K562 (cell line): ENCODE measurements around the gene MACROD2. TPM values are rescaled to one million over a fixed set of nuclear protein-coding genes. Genes with fewer than 3 reads are reported as not detected.

Experiments
- ATAC-seq: fragments of 200-7000 bp; cut with Tn5 transposase; 3 replicates; pipeline ENCODE4 v1.9.1; 2020; ENCODE audit warnings: moderate library complexity
- BruUV-seq: library from RNA; stranded (reverse); fragments of 400-500 nt; replicated peaks from 2 replicates; lab custom pipeline; 2021; lab: Mats Ljungman, UMichigan
- CTCF ChIA-PET: fragments of 300-600 bp; formaldehyde crosslinking; extraction: SDS; loops from one replicate; lab custom pipeline; 2021; ENCODE audit warnings: low intra/inter-chr PET ratio; lab: Yijun Ruan, JAX
- POLR2A ChIA-PET: fragments of 300-600, 350-650 bp; sonication (Branson Sonifier 250); formaldehyde crosslinking; extraction: SDS; loops from one replicate; lab custom pipeline; 2021; ENCODE audit warnings: antibody characterized with exemption, inconsistent platforms; lab: Yijun Ruan, JAX
- DNase-seq, 4 experiments: peaks; one replicate each; pipeline versions ENCODE4 v3.0.0 to v3.0.0-alpha.2; 2011 to 2018; ENCODE audit warnings: low spot score in 3 of 4, mixed read lengths in 3 of 4; ENCODE audit errors: extremely low read depth in 1 of 4
- FAIRE-seq: peaks from 2 replicates; lab custom pipeline; 2011; peaks lifted over from hg19 to GRCh38; lab: Jason Lieb, UNC
- H2AFZ ChIP-seq: 2 replicates; pipeline ENCODE4 v1.6.0; 2011; ENCODE audit warnings: low read depth, low read length, control low read depth, inconsistent platforms
- H3K27ac ChIP-seq: fragments of 200-600 bp; 3 replicates; pipeline ENCODE4 v1.8.0; 2011; ENCODE audit warnings: low read depth, mild to moderate bottlenecking, control low read depth, inconsistent platforms, low read length, moderate library complexity, mixed read lengths; ENCODE audit errors: extremely low read depth
- H3K27me3 ChIP-seq, 2 experiments: fragments of 300-600 bp in 1 of 2; 2 replicates in 1 of 2; 3 replicates in 1 of 2; pipeline versions ENCODE4 v1.6.0 to v1.8.0; 2011; ENCODE audit warnings: inconsistent platforms in 2 of 2, low read length in 2 of 2, mild to moderate bottlenecking in 1 of 2, mixed read lengths in 1 of 2, moderate library complexity in 1 of 2; ENCODE audit not compliant: control insufficient read depth in 2 of 2, insufficient read depth in 2 of 2
- H3K36me3 ChIP-seq: fragments of 300-600 bp; 3 replicates; pipeline ENCODE4 v1.8.0; 2011; ENCODE audit warnings: mild to moderate bottlenecking, low read length, inconsistent platforms; ENCODE audit not compliant: control insufficient read depth, insufficient read depth
- H3K4me1 ChIP-seq, 2 experiments: fragments of 200-600 bp in 1 of 2; replicated peaks in 1 of 2; 2 replicates in 1 of 2; 3 replicates in 1 of 2; pipeline versions ENCODE4 v1.5.1 to v1.8.0; 2011; ENCODE audit warnings: inconsistent platforms in 2 of 2, low read length in 2 of 2, mild to moderate bottlenecking in 1 of 2, mixed read lengths in 1 of 2, moderate library complexity in 1 of 2; ENCODE audit not compliant: control insufficient read depth in 2 of 2, insufficient read depth in 2 of 2
- H3K4me2 ChIP-seq: 2 replicates; pipeline ENCODE4 v1.6.1; 2011; ENCODE audit warnings: low read length, control low read depth, inconsistent platforms, mixed read lengths; ENCODE audit not compliant: insufficient read depth
- H3K4me3 ChIP-seq: fragments of 200-600 bp; sonication (generic), shearing (Covaris generic); 2 replicates; pipeline ENCODE4 v1.5.1; 2016; ENCODE audit warnings: control low read depth, inconsistent platforms
- H3K79me2 ChIP-seq: fragments of 200-600 bp; 3 replicates; pipeline ENCODE4 v1.8.0; 2011; ENCODE audit warnings: low read length, inconsistent platforms; ENCODE audit not compliant: control insufficient read depth, insufficient read depth
- H3K9ac ChIP-seq, 2 experiments: 2 replicates each; pipeline versions ENCODE4 v1.6.0 to v1.6.1; 2011; ENCODE audit warnings: low read depth in 2 of 2, low read length in 2 of 2, control low read depth in 1 of 2, inconsistent platforms in 1 of 2, mild to moderate bottlenecking in 1 of 2, mixed read lengths in 1 of 2; ENCODE audit not compliant: insufficient read depth in 1 of 2
- H3K9me1 ChIP-seq: one replicate; pipeline ENCODE4 v1.6.0; 2011; ENCODE audit warnings: inconsistent platforms, mild to moderate bottlenecking, low read length, moderate library complexity; ENCODE audit not compliant: control insufficient read depth, insufficient read depth
- H3K9me3 ChIP-seq: replicated peaks from 2 replicates; pipeline ENCODE4 v1.5.1; 2011; ENCODE audit warnings: low read depth, low read length, inconsistent platforms; ENCODE audit not compliant: control insufficient read depth, insufficient read depth
- H4K20me1 ChIP-seq: replicated peaks from 2 replicates; pipeline ENCODE4 v1.6.1; 2011; ENCODE audit warnings: low read length, inconsistent platforms, mixed read lengths; ENCODE audit not compliant: control insufficient read depth, insufficient read depth
- CBFB ChIP-seq: sonication (generic); formaldehyde crosslinking; IDR thresholded peaks from 2 replicates; pipeline ENCODE4 v1.4.0; 2020; ENCODE audit warnings: mild to moderate bottlenecking, missing genetic modification reagents
- CBX8 ChIP-seq: fragments of 200-600 bp; sonication (generic); IDR thresholded peaks from 2 replicates; pipeline ENCODE4 v1.6.1; 2012; ENCODE audit warnings: borderline replicate concordance, mixed run types, low read depth, mild to moderate bottlenecking, moderate library complexity, mixed read lengths, low read length, control low read depth, inconsistent platforms; ENCODE audit not compliant: poor library complexity, severe bottlenecking; ENCODE audit errors: extremely low read depth
- CREM ChIP-seq: IDR thresholded peaks from 2 replicates; pipeline ENCODE4 v1.6.1; 2014; ENCODE audit warnings: antibody characterized with exemption, low read depth
- ELF4 ChIP-seq: fragments of 450-650 bp; formaldehyde crosslinking; IDR thresholded peaks from 2 replicates; pipeline ENCODE4 v1.4.0; 2022; ENCODE audit warnings: missing genetic modification characterization
- ETV1 ChIP-seq: fragments of 450-650 bp; conservative IDR thresholded peaks from 2 replicates; pipeline ENCODE4 v1.6.1; 2016; ENCODE audit warnings: missing genetic modification characterization, control low read depth, low read depth, missing compliant biosample characterization
- KDM5B ChIP-seq: fragments of 200-600 bp; sonication (generic); IDR thresholded peaks from 2 replicates; pipeline ENCODE4 v1.6.1; 2012; ENCODE audit warnings: low read depth, mild to moderate bottlenecking, moderate library complexity, low read length, control low read depth, inconsistent platforms; ENCODE audit not compliant: insufficient replicate concordance
- NELFE ChIP-seq: IDR thresholded peaks from 2 replicates; pipeline ENCODE4 v1.6.1; 2011; ENCODE audit warnings: mild to moderate bottlenecking; ENCODE audit not compliant: insufficient read depth, insufficient read length
- PHF8 ChIP-seq: fragments of 200-600 bp; sonication (generic); IDR thresholded peaks from 2 replicates; pipeline ENCODE4 v1.6.1; 2012; ENCODE audit warnings: mixed run types, mild to moderate bottlenecking, inconsistent platforms, low read length, moderate library complexity, borderline replicate concordance
- POLR3G ChIP-seq: IDR thresholded peaks from 2 replicates; pipeline ENCODE4 v1.6.1; 2011; ENCODE audit not compliant: insufficient read length, insufficient replicate concordance; ENCODE audit errors: extremely low read depth
- SMARCA4 ChIP-seq: fragments of 450-650 bp; IDR thresholded peaks from 2 replicates; pipeline ENCODE4 v1.6.1; 2016
- SRSF7 ChIP-seq: fragments of 200-400 bp; formaldehyde crosslinking; optimal IDR thresholded peaks from 2 replicates; pipeline ENCODE3; 2017; ENCODE audit warnings: mild to moderate bottlenecking, low read depth, low read length
- TEAD2 ChIP-seq: fragments of 450-650 bp; IDR thresholded peaks from 2 replicates; pipeline ENCODE4 v1.6.1; 2016; ENCODE audit warnings: missing genetic modification characterization, control low read depth, missing compliant biosample characterization
- ZC3H11A ChIP-seq: IDR thresholded peaks from 2 replicates; pipeline ENCODE4 v1.6.1; 2012; ENCODE audit warnings: low read depth, low read length, improper control_type of control experiment
- ZNF274 ChIP-seq: IDR thresholded peaks from 2 replicates; pipeline ENCODE4 v1.6.1; 2011; ENCODE audit warnings: low read depth, mild to moderate bottlenecking, low read length, moderate library complexity, borderline replicate concordance
- ZNF507 ChIP-seq: conservative IDR thresholded peaks from 2 replicates; pipeline ENCODE4 v1.6.1; 2017; ENCODE audit warnings: missing genetic modification characterization, missing compliant biosample characterization
- ZNF76 ChIP-seq: fragments of 250-450 bp; sonication (Bioruptor Pico); IDR thresholded peaks from 2 replicates; pipeline ENCODE4 v1.4.0; 2020; ENCODE audit warnings: mild to moderate bottlenecking, moderate library complexity, borderline replicate concordance
- WGBS: fragments of 100-300 bp; shearing (Covaris generic); methylation state at CpG from one replicate; pipeline ENCODE4 v1.1.6; 2016; ENCODE audit warnings: low coverage, mixed read lengths; ENCODE audit not compliant: insufficient coverage; ENCODE audit errors: missing lambda C conversion rate; 5-methylcytosine and 5-hydroxymethylcytosine counted together
- in situ Hi-C: fragments of 300-500 bp; cut with MboI; formaldehyde crosslinking; loops from 4 replicates; pipeline ENCODE4 v1.15.0; 2018; ENCODE audit warnings: inconsistent platforms, mixed read lengths
- intact Hi-C: fragments of 100-400 bp; cut with micrococcal nuclease; formaldehyde crosslinking; loops from 2 replicates; pipeline ENCODE4 v1.14.2; 2022
- polyA plus RNA-seq, 8 experiments: library from polyadenylated mRNA; depleted of rRNA in 4 of 8; stranded (reverse) in 5 of 8; unstranded in 3 of 8; fragments of >200 nt; fragmentation: Nextera tagmentation in 2 of 8; fragmentation: Illumina TruSeq in 1 of 8; extraction: Ambion mirVana in 2 of 8; extraction: Trizol in 1 of 8; gene quantifications; 2 replicates each; pipeline versions ENCODE4 v1.2.1 to v1.2.3, GENCODE V29; 2011 to 2014; ENCODE audit warnings: inconsistent platforms in 1 of 8, missing spikeins in 1 of 8
- total RNA-seq, 7 experiments: library from RNA; depleted of rRNA in 6 of 7; stranded (reverse); fragments of >200 nt in 6 of 7; fragmentation: Illumina TruSeq in 2 of 7; extraction: Trizol in 2 of 7; gene quantifications; 2 replicates each; pipeline versions ENCODE4 v1.2.1 to v1.2.3, GENCODE V29; 2011 to 2021; ENCODE audit warnings: low replicate concordance in 1 of 7
- TF ChIP-seq, protein P1 (sequence below): fragments of 250-450 bp; sonication (Bioruptor Pico); IDR thresholded peaks from 2 replicates; pipeline ENCODE4 v1.4.0; 2020; ENCODE audit warnings: mild to moderate bottlenecking
- TF ChIP-seq, protein P2 (sequence below): IDR thresholded peaks from 2 replicates; pipeline ENCODE4 v1.6.1; 2011; ENCODE audit not compliant: insufficient read length; ENCODE audit errors: extremely low read depth

The MACROD2 gene
- total and polyA plus RNA-seq, 9 of the 15 experiments (the other 6 are each of a cell fraction or from before 2014, with no cell fraction given) = not detected

GRCh38 chr20:15895126-15895525, 1899.8 kb downstream of the MACROD2 start:
- FAIRE-seq (no peak), DNase-seq (no peak), ATAC-seq (no peak)
- Histone ChIP-seq H3K79me2 (no peaks in the 10 kb centered on the region), H3K9me1 (no peaks in the 10 kb centered on the region), H3K4me1 (no peaks in the 10 kb centered on the region), H3K27me3 (no peaks in the 10 kb centered on the region), H4K20me1 (no peaks in the 10 kb centered on the region), H3K9me3 (no peaks in the 10 kb centered on the region), H3K4me3 (no peak overlapping the region), H3K36me3 (no peaks in the 10 kb centered on the region), H3K27ac (no peak overlapping the region), H2AFZ (no peak overlapping the region), H3K9ac (no peak overlapping the region), H3K4me2 (no peak overlapping the region)
- CTCF ChIA-PET = no interaction called here
- intact Hi-C loops (no loop called here), in situ Hi-C loops (no loop called here)
- WGBS = 0% methylated on average over 5 of the region's 5 CpGs
- TF ChIP-seq CREM (no peak), ELF4 (no peak), KDM5B (no peak), NELFE (no peak), ZNF76 (CRISPR knock-in tag) (no peak), POLR3G (no peak), SMARCA4 (no peak), SRSF7 (no peak), ZC3H11A (no peak), CBX8 (no peak), ETV1 (tag) (no peak), ZNF507 (tag) (no peak), PHF8 (no peak), TEAD2 (tag) (no peak), CBFB (CRISPR knock-in tag) (no peak), ZNF274 (no peak)
- TF ChIP-seq, protein P1, sequence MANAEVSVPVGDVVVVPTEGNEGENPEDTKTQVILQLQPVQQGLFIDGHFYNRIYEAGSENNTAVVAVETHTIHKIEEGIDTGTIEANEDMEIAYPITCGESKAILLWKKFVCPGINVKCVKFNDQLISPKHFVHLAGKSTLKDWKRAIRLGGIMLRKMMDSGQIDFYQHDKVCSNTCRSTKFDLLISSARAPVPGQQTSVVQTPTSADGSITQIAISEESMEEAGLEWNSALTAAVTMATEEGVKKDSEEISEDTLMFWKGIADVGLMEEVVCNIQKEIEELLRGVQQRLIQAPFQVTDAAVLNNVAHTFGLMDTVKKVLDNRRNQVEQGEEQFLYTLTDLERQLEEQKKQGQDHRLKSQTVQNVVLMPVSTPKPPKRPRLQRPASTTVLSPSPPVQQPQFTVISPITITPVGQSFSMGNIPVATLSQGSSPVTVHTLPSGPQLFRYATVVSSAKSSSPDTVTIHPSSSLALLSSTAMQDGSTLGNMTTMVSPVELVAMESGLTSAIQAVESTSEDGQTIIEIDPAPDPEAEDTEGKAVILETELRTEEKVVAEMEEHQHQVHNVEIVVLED (CRISPR knock-in tag) = no peak
- TF ChIP-seq, protein P2, sequence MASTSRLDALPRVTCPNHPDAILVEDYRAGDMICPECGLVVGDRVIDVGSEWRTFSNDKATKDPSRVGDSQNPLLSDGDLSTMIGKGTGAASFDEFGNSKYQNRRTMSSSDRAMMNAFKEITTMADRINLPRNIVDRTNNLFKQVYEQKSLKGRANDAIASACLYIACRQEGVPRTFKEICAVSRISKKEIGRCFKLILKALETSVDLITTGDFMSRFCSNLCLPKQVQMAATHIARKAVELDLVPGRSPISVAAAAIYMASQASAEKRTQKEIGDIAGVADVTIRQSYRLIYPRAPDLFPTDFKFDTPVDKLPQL = no peak
- POLR2A ChIA-PET = no interaction called here
- BruUV-seq = no TSS peak
